ENCODE measurements around the gene TMEM82. TPM values are rescaled to one million over a fixed set of nuclear protein-coding genes. Genes with fewer than 3 reads are reported as not detected.

The TMEM82 gene
- polyA plus RNA-seq, 2 donors, result not detected

DNA sequence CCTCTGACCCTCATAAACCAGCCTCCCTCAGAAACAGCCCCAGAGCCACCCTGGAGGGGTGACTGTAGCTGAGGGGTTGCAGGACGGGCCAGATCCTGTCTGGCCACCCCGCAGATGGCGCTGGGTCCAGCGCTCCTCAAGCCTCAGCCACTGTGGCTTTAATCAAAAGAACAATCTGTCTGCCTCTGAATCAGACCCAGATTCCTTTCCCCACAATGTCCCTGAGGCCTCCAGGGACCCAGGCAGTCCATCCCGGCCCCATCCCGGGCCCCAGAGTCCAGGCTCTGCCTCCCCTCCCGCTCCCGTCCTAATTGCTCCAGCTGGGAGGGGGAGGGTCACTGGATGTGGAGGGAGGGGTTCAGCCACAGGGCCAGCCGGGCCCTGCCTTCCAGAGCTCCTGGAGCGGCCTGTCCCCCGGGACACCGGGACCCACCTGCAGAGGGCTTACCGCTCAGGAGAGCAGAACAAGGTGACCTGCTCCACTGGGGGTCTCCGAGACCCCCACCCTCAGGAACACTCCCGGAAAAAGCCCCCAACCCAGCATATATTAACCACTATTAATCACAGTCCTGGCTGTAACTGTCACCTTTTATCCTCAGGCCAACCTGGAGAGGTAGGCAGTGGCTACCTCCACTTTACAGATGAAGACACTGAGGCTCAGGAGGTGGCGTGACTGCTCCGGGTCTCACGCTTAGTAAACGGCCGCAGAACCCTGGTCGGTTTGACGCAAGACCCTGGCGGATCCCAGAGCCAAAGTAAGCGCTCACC lies 15.5 kb downstream of the TMEM82 start:
- H3K27ac ChIP-seq (ENCODE audit: low read depth in 2 of 2, low read length in 1 of 2), result peak overlapping the region; percentile 26 to 59

DNA sequence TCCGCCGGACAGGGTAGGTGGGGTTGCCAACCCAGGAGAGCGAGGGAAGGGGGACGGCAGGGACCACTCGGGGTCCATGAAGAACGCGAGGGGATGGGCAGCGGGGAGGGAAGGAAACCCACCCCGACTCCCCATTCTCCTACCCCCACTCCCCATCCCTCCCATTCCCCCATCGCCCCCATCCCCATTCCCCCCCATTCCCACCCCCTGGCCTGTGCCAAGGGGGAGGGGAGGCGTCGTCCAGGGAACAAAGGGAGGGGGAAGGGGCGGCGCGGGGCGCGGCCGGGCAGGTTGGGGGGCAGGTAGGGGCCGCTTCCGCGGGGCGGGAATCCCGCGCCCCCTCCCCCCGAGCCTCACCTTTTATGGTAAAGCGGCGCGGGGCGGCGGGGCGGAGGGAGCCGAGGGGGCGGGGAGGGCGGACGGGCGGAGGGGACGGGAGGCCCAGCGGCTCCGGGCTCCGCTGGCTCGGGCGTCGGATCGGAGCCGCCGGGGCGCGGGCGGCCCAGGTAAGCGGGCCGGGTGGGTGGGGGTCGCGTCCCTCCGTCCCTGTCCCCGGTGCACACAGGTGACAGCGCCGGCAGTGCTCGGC lies 16.1 kb downstream of the TMEM82 start, which contains the start of gene FBLIM1:
FBLIM1 (plus strand) TSS at position 453 of the 589 bp plus-strand sequence. CDS start 6,189 bp downstream, outside the sequence.
- H3K4me1 ChIP-seq (ENCODE audit: control insufficient read depth in 2 of 2, insufficient read depth in 2 of 2, low read length in 1 of 2), result peaks cover 3 to 14% of the 10 kb centered on the region in 2 donors
- WGBS, 2 donors, result 4 to 13% methylated on average over 9 to 54 of the region's 58 CpGs
- peak within 1 kb of the TSS; percentile 59 to 71 for H3K27ac ChIP-seq (ENCODE audit: low read depth in 2 of 2, low read length in 1 of 2)
- no peaks in the 10 kb centered on the region for H3K9me3 ChIP-seq (ENCODE audit: control insufficient read depth in 2 of 2, insufficient read depth in 1 of 2, low read depth in 1 of 2, low read length in 1 of 2)
- no peaks in the 10 kb centered on the region for H3K27me3 ChIP-seq (ENCODE audit: control insufficient read depth in 1 of 2, insufficient read depth in 2 of 2, low read length in 2 of 2)
- H3K36me3 ChIP-seq (ENCODE audit: control insufficient read depth in 2 of 2, insufficient read depth in 2 of 2, low read length in 1 of 2), result no peaks in the 10 kb centered on the region
- H3K4me3 ChIP-seq (ENCODE audit: low read depth in 1 of 2, low read length in 2 of 2), result peak within 1 kb of the TSS; percentile 67 to 70

More for the DNA sequence above, 15.5 kb downstream of the TMEM82 start:
- H3K27me3 ChIP-seq (ENCODE audit: control insufficient read depth in 1 of 2, insufficient read depth in 2 of 2, low read length in 2 of 2), result no peaks in the 10 kb centered on the region
- H3K4me3 ChIP-seq (ENCODE audit: low read depth in 1 of 2, low read length in 2 of 2), result peak overlapping the region in 1 of 2 donors; percentile 67
- 22 to 25% methylated on average over 24 of the region's 24 CpGs for WGBS, 2 donors
- H3K4me1 ChIP-seq (ENCODE audit: control insufficient read depth in 2 of 2, insufficient read depth in 2 of 2, low read length in 1 of 2), result peaks cover 3 to 14% of the 10 kb centered on the region in 2 donors
- H3K36me3 ChIP-seq (ENCODE audit: control insufficient read depth in 2 of 2, insufficient read depth in 2 of 2, low read length in 1 of 2), result no peaks in the 10 kb centered on the region
- H3K9me3 ChIP-seq (ENCODE audit: control insufficient read depth in 2 of 2, insufficient read depth in 1 of 2, low read depth in 1 of 2, low read length in 1 of 2), result no peaks in the 10 kb centered on the region

DNA sequence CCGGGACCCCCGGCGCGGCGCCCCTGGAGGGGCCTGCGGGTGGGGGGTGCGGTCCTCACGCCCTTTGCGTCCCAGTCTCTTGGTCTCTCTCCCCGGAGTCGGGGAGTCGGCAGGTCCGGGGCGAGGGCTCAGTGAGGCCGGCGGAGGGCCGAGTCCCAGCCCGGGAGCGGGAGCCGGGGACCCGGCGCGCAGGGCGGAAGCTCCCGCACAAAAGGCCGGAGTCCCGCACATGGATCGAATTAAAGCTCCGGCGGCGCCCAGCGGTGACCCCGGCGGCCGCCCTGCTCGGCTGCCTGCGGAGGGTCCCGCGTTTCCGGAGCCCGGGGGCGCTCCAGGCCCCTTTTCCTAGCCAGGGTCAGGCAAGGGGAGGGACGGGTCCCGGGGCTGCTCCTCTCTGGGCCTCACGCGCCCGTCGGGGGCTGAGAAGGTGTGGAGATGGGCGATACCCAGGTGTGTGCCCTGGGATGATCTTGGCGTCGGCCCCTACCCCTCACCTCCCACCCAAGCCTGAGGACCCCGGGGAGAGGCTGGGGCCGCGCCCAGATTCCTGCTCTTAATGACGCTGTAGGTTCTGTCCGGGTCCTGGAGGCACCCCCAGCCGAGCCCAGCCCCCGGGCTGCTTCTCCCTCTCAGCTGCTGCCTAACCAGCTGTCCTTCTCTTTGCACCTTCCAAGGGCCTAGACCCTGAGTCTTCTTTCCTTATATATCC lies 16.8 kb downstream of the TMEM82 start:
- H3K36me3 ChIP-seq (ENCODE audit: control insufficient read depth in 2 of 2, insufficient read depth in 2 of 2, low read length in 1 of 2), result no peaks in the 10 kb centered on the region
- peaks cover 4 to 14% of the 10 kb centered on the region in 2 donors for H3K4me1 ChIP-seq (ENCODE audit: control insufficient read depth in 2 of 2, insufficient read depth in 2 of 2, low read length in 1 of 2)
- H3K27ac ChIP-seq (ENCODE audit: low read depth in 2 of 2, low read length in 1 of 2), result peak overlapping the region; percentile 54 to 71
- no peaks in the 10 kb centered on the region for H3K9me3 ChIP-seq (ENCODE audit: control insufficient read depth in 2 of 2, insufficient read depth in 1 of 2, low read depth in 1 of 2, low read length in 1 of 2)
- peak overlapping the region; percentile 67 to 70 for H3K4me3 ChIP-seq (ENCODE audit: low read depth in 1 of 2, low read length in 2 of 2)
- H3K27me3 ChIP-seq (ENCODE audit: control insufficient read depth in 1 of 2, insufficient read depth in 2 of 2, low read length in 2 of 2), result no peaks in the 10 kb centered on the region
- 2 to 3% methylated on average over 35 to 58 of the region's 58 CpGs for WGBS, 2 donors

DNA sequence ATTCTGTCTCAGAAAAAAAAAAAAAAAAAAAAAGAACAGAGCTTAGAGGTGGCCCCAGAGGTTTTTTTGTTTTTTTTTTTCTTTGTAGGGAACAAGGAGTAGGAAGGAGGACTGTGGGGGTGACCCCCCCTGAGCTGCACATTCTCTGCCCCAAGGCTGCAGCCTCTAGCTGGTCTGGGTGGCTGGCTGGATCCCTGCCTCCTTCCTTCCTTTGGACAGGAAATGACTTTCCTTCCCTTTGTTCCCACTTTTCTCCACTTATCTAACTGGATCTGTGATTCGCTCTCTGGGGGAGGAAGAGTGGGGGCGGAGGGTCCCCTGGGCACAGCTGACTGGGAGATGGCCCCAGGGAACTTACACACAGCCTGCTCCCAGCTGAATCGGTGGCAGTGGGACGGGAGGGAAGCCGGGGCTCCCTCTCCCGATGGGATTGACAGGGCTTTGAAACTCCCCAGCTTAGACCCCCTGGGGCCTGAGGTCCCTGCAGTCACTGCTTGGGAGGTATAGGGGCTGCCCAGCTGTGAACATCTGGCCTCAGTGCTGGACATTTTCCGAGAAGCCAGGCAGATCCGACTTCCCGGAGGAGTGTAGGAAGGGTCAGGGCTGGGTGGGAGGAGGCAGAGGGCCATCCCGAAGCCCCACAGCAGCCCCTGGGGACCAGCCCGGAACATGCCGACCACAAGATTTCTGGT lies 18.4 kb downstream of the TMEM82 start:
- H3K4me3 ChIP-seq (ENCODE audit: low read depth in 1 of 2, low read length in 2 of 2), result no peak overlapping the region
- peak overlapping the region; percentile 43 to 73 for H3K27ac ChIP-seq (ENCODE audit: low read depth in 2 of 2, low read length in 1 of 2)
- peaks cover 12 to 28% of the 10 kb centered on the region in 2 donors for H3K4me1 ChIP-seq (ENCODE audit: control insufficient read depth in 2 of 2, insufficient read depth in 2 of 2, low read length in 1 of 2)
- 39 to 49% methylated on average over 12 of the region's 12 CpGs for WGBS, 2 donors
- no peaks in the 10 kb centered on the region for H3K9me3 ChIP-seq (ENCODE audit: control insufficient read depth in 2 of 2, insufficient read depth in 1 of 2, low read depth in 1 of 2, low read length in 1 of 2)
- H3K27me3 ChIP-seq (ENCODE audit: control insufficient read depth in 1 of 2, insufficient read depth in 2 of 2, low read length in 2 of 2), result no peaks in the 10 kb centered on the region
- H3K36me3 ChIP-seq (ENCODE audit: control insufficient read depth in 2 of 2, insufficient read depth in 2 of 2, low read length in 1 of 2), result peaks cover 0 to 4% of the 10 kb centered on the region in 2 donors

DNA sequence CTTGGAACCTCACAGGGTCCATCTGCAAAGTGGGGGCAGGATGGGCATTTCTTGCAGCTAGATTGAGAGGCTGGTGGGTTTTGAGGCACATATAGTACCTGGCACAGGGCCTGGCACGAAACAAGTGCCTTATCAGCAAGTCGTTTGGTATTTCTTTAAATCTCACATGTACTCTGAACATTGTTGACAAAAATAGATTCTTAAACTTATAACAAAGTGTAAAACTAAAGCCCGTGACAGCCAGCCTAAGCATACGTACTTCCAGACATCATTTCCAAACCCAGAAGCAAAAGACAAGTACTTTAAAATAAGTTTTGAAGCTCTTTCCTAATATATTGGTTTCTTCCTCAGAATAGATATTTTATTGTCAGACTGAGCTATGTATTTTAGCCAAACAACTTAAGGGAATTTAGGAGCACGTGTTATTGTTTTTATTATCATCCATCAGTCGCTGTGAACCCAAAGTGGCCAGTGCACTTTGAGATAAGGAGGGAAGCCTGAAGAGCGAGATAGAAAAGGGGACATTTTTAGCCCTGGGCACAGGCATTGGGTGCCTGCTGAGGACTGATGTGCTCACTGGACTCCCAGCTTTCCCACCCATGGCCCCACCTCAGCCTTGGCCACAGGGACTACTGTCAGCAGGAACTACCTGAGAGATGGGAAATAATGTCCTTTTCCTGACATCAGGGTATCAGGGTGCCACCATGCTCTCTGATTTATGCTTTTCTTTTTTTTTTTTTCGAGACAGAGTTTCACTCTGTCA lies 19.2 kb downstream of the TMEM82 start:
- H3K4me3 ChIP-seq (ENCODE audit: low read depth in 1 of 2, low read length in 2 of 2), result no peak overlapping the region
- H3K9me3 ChIP-seq (ENCODE audit: control insufficient read depth in 2 of 2, insufficient read depth in 1 of 2, low read depth in 1 of 2, low read length in 1 of 2), result no peaks in the 10 kb centered on the region
- 62 to 69% methylated on average over 8 of the region's 8 CpGs for WGBS, 2 donors
- H3K36me3 ChIP-seq (ENCODE audit: control insufficient read depth in 2 of 2, insufficient read depth in 2 of 2, low read length in 1 of 2), result peaks cover 0 to 4% of the 10 kb centered on the region in 2 donors
- peak overlapping the region; percentile 43 to 73 for H3K27ac ChIP-seq (ENCODE audit: low read depth in 2 of 2, low read length in 1 of 2)
- H3K4me1 ChIP-seq (ENCODE audit: control insufficient read depth in 2 of 2, insufficient read depth in 2 of 2, low read length in 1 of 2), result peaks cover 12 to 32% of the 10 kb centered on the region in 2 donors
- no peaks in the 10 kb centered on the region for H3K27me3 ChIP-seq (ENCODE audit: control insufficient read depth in 1 of 2, insufficient read depth in 2 of 2, low read length in 2 of 2)

DNA sequence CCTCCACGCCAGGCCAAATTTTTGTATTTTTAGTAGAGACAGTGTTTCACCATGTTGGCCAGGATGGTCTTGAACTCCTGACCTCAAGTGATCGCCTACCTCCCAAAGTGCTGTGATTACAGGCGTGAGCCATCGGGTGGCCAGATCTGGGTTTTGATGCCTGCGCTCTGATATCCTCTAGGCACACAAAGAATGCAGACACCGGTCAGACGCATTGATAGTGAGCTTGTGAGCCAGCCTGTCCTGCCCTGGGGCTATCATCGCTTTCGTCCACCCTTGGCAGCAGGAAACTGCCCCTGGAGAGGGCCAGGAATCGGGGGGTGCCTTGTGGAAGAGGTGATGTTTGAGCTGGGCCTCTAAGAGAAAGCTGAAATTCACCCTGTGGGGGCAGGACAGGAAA lies 20.2 kb downstream of the TMEM82 start:
- Histone ChIP-seq H3K9me3 (ENCODE audit: control insufficient read depth in 2 of 2, insufficient read depth in 1 of 2, low read depth in 1 of 2, low read length in 1 of 2) (no peaks in the 10 kb centered on the region), H3K4me3 (ENCODE audit: low read depth in 1 of 2, low read length in 2 of 2) (no peak overlapping the region), H3K36me3 (ENCODE audit: control insufficient read depth in 2 of 2, insufficient read depth in 2 of 2, low read length in 1 of 2) (peaks cover 0 to 4% of the 10 kb centered on the region in 2 donors), H3K27ac (ENCODE audit: low read depth in 2 of 2, low read length in 1 of 2) (no peak overlapping the region), H3K27me3 (ENCODE audit: control insufficient read depth in 1 of 2, insufficient read depth in 2 of 2, low read length in 2 of 2) (no peaks in the 10 kb centered on the region), H3K4me1 (ENCODE audit: control insufficient read depth in 2 of 2, insufficient read depth in 2 of 2, low read length in 1 of 2) (peaks cover 12 to 26% of the 10 kb centered on the region in 2 donors)
- WGBS, 2 donors, result 81 to 82% methylated on average over 10 of the region's 10 CpGs

DNA sequence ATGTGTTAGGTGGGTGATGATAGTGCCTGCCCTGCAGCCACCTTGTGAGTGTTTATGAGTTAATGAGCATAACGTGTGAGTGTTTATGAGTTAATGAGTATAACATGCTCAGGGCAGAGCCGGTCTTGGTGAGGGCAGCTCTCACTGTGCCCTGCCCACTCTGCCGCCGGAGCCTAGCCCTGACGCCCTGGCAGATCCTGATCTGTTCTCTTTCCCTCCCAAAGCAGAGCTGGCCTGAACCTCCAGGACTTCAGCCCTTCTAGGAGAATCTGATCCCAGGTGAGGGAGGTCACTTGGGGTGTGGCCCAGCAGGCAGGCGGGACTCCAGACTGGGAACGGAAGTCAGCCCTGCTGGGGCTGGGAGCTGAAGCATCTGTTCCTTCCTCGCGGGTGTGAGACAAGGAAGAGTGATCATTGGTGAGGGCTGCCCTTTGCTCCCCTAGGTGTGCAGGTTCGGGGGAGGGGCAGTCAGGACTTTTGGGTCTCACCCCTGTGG lies 22.0 kb downstream of the TMEM82 start:
- 39 to 41% methylated on average over 10 of the region's 10 CpGs for WGBS, 2 donors
- Histone ChIP-seq H3K4me1 (ENCODE audit: control insufficient read depth in 2 of 2, insufficient read depth in 2 of 2, low read length in 1 of 2) (peaks cover 12 to 18% of the 10 kb centered on the region in 2 donors), H3K36me3 (ENCODE audit: control insufficient read depth in 2 of 2, insufficient read depth in 2 of 2, low read length in 1 of 2) (peaks cover 0 to 4% of the 10 kb centered on the region in 2 donors)

DNA sequence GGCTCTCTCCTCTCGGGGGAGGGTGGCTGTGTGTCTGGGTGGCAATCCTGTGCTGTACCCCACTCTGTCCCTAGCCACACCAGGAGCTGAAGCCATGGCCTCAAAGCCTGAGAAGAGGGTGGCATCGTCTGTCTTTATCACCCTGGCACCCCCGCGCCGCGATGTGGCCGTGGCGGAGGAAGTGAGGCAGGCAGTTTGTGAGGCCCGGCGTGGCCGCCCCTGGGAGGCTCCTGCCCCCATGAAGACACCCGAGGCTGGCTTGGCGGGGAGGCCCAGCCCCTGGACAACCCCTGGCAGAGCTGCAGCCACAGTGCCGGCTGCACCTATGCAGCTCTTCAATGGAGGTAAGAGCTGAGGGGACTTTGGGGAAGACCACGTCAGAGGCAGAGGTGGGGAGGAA lies 22.6 kb downstream of the TMEM82 start:
- peaks cover 0 to 4% of the 10 kb centered on the region in 2 donors for H3K36me3 ChIP-seq (ENCODE audit: control insufficient read depth in 2 of 2, insufficient read depth in 2 of 2, low read length in 1 of 2)
- 81 to 85% methylated on average over 15 of the region's 15 CpGs for WGBS, 2 donors
- H3K4me3 ChIP-seq (ENCODE audit: low read depth in 1 of 2, low read length in 2 of 2), result no peak overlapping the region
- H3K9me3 ChIP-seq (ENCODE audit: control insufficient read depth in 2 of 2, insufficient read depth in 1 of 2, low read depth in 1 of 2, low read length in 1 of 2), result no peaks in the 10 kb centered on the region
- H3K4me1 ChIP-seq (ENCODE audit: control insufficient read depth in 2 of 2, insufficient read depth in 2 of 2, low read length in 1 of 2), result peaks cover 12 to 18% of the 10 kb centered on the region in 2 donors
- H3K27me3 ChIP-seq (ENCODE audit: control insufficient read depth in 1 of 2, insufficient read depth in 2 of 2, low read length in 2 of 2), result no peaks in the 10 kb centered on the region
- peak overlapping the region; percentile 62 to 80 for H3K27ac ChIP-seq (ENCODE audit: low read depth in 2 of 2, low read length in 1 of 2)

More for the DNA sequence above, 22.0 kb downstream of the TMEM82 start:
- Histone ChIP-seq H3K27me3 (ENCODE audit: control insufficient read depth in 1 of 2, insufficient read depth in 2 of 2, low read length in 2 of 2) (no peaks in the 10 kb centered on the region), H3K27ac (ENCODE audit: low read depth in 2 of 2, low read length in 1 of 2) (peak overlapping the region; percentile 62 to 80), H3K4me3 (ENCODE audit: low read depth in 1 of 2, low read length in 2 of 2) (no peak overlapping the region), H3K9me3 (ENCODE audit: control insufficient read depth in 2 of 2, insufficient read depth in 1 of 2, low read depth in 1 of 2, low read length in 1 of 2) (no peaks in the 10 kb centered on the region)

All from esophagus (tissue), 2 donors.